Activated T-cell treated with anti-CD3 and anti-CD28 coated beads, Interleukin-2, amount 50 U/mL, for 72 hours (primary cell): ENCODE data around the gene DCAKD. TPM values are rescaled to one million over a fixed set of nuclear protein-coding genes. Genes with fewer than 3 reads are reported as not detected.

Experiments
- ATAC-seq, 2 donors: fragments of 150-1000 bp; cut with Tn5 transposase; replicated peaks in 1 of 2; 2 replicates each; pipeline ENCODE4 v1.10.0; 2021; ENCODE audit warnings: moderate library complexity in 2 of 2, mild to moderate bottlenecking in 1 of 2
- DNase-seq, 2 donors: peaks; one replicate each; pipeline ENCODE4 v3.0.0; 2021 to 2022; ENCODE audit warnings: mixed read lengths in 1 of 2
- H3K27ac Mint-ChIP-seq: one replicate; pipeline ENCODE4 v1.8.0; 2022; ENCODE audit warnings: mild to moderate bottlenecking, moderate library complexity, mixed read lengths
- H3K27me3 Mint-ChIP-seq: one replicate; pipeline ENCODE4 v1.8.0; 2022; ENCODE audit warnings: low read depth, mixed read lengths
- H3K36me3 Mint-ChIP-seq, 2 donors: one replicate each; pipeline ENCODE4 v1.8.0; 2022; ENCODE audit warnings: mixed read lengths in 2 of 2, mild to moderate bottlenecking in 1 of 2; ENCODE audit not compliant: insufficient read depth in 2 of 2
- H3K4me1 Mint-ChIP-seq: one replicate; pipeline ENCODE4 v1.8.0; 2022; ENCODE audit warnings: low read depth, mixed read lengths
- H3K4me3 Mint-ChIP-seq, 2 donors: one replicate each; pipeline ENCODE4 v1.8.0; 2022; ENCODE audit warnings: mild to moderate bottlenecking in 2 of 2, mixed read lengths in 2 of 2, moderate library complexity in 2 of 2
- H3K9me3 Mint-ChIP-seq, 2 donors: one replicate each; pipeline ENCODE4 v1.8.0; 2022; ENCODE audit warnings: mixed read lengths in 2 of 2
- total RNA-seq, 2 donors: library from RNA; stranded (reverse); gene quantifications; one replicate each; pipeline ENCODE4 v1.2.3, GENCODE V29; 2022

DCAKD gene
- total RNA-seq, 2 donors from 2014 or later: 42.0 to 59.2 TPM

DNA sequence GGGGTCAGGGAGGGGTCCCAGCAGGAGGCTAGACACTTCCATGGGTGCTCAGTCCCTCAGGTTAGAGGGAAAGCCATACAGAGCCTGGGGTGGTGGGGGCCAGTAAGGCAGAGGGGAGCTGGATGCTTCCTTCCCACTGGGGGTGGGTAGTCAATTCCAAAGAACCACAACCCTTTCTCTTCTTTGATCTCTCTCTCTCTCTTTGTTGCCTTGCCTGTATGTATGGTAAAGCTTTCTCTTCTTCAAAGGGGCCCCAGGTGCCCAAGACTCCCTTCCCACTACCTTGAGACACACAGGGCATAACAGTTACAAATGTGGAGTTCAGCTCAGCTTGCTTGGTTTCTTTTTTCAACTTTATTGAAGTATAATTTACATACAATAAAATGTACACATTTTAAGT lies 52.8 kb downstream of the DCAKD start:
- Mint-ChIP-seq H3K9me3 (no peaks in the 10 kb centered on the region), H3K36me3 (peaks cover 0 to 1% of the 10 kb centered on the region in 2 donors), H3K27me3 (peaks cover 8% of the 10 kb centered on the region), H3K27ac (no peak overlapping the region), H3K4me3 (no peak overlapping the region), H3K4me1 (no peaks in the 10 kb centered on the region)
- DNase-seq (no peak), ATAC-seq (no peak)

DNA sequence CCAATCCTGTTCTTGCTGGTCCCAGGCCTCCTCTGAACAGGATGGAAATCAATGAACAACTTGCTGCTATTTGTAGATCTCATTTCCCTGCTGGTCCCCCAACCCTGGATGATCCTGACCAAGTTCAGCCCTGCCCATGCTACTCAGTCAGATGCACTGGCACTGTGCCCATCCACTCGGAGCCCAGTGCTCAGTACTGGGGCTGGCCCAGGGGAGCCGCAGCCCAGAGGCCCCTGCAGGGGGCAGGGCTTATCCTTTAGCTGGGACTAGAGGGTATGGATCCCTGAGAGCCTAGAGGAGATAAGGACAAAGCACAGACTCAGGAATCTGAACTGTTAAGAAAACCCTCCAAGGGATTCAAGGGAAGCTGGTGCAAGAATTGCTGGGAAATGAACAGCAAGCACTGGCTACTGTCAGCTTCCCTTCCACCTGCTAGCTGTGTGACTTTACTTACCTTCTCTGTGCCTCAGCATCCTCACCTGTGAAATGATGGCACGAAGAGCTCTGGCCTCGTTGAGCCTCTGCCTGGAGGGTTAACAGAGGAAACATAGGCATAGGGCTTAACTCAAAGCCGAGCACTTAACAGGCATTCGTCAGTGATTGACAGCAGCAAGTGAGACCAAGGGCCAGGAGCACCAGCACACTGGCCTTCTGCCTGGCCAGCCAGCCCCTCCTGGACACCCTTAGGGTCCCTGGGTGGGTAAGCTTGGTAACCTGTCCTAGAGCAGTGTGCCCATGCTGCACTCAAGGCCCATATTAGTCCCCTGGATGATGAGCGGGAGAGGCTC lies 53.5 kb downstream of the DCAKD start:
- DNase-seq (no peak), ATAC-seq (no peak)
- no peak overlapping the region for H3K27ac Mint-ChIP-seq
- H3K4me3 Mint-ChIP-seq: no peak overlapping the region
- H3K27me3 Mint-ChIP-seq: peaks cover 8% of the 10 kb centered on the region
- no peaks in the 10 kb centered on the region for H3K4me1 Mint-ChIP-seq
- H3K9me3 Mint-ChIP-seq: no peaks in the 10 kb centered on the region
- peaks cover 0 to 1% of the 10 kb centered on the region in 2 donors for H3K36me3 Mint-ChIP-seq

DNA sequence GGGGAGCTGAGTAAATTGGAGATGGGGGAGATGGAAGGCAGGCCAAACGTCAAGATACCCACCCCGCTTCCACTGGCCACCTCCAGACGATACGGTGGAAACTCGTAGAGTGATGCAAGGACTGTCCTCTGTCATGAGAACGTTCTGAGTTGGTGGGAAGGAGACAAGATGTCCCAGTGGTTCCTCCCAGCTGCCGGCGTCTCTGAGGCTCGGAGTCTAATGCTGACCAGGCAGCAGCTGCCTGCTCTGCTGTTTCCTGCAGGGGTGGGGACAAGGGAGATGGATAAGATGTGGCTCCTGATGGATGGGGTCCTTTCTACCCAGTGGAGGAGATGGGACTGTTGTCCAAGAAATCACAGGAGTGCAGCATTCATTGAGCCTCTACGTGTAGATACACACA lies 55.1 kb downstream of the DCAKD start:
- H3K9me3 Mint-ChIP-seq: no peaks in the 10 kb centered on the region
- ATAC-seq (no peak), DNase-seq (no peak)
- peaks cover 0 to 1% of the 10 kb centered on the region in 2 donors for H3K36me3 Mint-ChIP-seq
- no peaks in the 10 kb centered on the region for H3K4me1 Mint-ChIP-seq
- no peak overlapping the region for H3K27ac Mint-ChIP-seq
- H3K27me3 Mint-ChIP-seq: peaks cover 8% of the 10 kb centered on the region
- H3K4me3 Mint-ChIP-seq: no peak overlapping the region

DNA sequence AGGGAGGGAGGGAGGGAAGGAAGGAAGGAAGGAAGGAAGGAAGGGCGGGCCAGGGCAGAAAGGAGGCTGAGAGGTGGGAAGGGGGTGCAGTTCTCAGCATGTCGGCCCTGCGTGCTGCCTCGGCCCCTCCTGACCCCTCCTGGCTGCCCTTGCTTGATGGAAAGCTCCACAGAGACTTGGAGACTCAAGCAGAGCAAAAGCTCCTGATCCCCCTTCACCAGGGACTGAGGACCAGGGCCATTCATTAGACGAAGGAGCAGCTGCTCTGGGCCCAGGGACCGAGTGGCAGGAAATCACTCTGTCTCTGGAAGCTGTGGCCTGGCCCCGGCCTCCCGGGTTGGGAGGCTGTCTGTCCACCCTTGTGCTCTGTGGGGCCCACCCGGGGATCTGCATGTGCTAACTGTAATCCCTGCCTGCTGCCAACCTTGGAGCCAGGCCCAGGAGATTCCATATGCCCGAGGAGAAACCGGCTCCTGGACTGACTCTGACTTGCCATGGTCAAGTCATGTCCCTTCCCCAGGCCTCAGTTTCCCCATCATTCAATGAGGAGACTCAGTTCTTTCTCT lies 55.9 kb downstream of the DCAKD start:
- Mint-ChIP-seq H3K9me3 (no peaks in the 10 kb centered on the region), H3K36me3 (peaks cover 0 to 1% of the 10 kb centered on the region in 2 donors), H3K4me3 (no peak overlapping the region), H3K27me3 (peaks cover 9% of the 10 kb centered on the region), H3K4me1 (no peaks in the 10 kb centered on the region), H3K27ac (no peak overlapping the region)
- DNase-seq: no peak
- no peak for ATAC-seq

DNA sequence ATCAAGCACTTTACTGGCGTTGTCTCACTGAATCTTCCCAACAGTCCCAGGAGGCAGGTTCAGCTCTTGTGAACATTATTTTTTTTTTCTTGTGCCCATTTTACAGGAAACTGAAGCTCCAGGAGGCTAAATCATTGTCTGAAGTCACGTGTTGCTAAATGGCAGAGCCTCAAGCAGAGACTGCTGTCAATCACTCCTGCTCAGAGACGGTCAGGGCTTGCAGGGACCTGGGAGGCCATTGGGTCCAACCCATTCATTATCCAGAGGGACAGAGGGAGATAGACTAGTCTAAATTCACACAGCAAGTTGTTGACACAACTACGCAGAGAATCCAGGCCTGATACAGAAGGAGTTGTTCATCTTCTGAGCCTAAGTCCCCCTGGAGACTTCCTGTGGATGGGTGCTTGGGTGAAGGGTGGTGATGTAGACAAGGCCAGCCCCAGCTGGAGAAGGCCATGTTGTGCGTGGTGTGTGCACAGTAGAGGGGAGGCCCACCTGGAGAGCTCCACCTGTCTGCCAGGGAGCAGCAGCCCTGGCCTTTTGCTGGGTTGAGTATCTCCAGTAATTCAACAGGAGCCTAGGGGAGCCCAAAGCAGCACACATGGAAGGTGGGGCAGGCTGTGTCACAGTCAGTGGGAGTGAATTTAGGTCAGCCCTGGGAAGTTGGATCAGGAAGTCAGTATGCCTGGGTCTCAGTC lies 59.0 kb downstream of the DCAKD start:
- no peak overlapping the region for H3K4me3 Mint-ChIP-seq
- no peak overlapping the region for H3K27ac Mint-ChIP-seq
- ATAC-seq (no peak), DNase-seq (no peak)
- H3K27me3 Mint-ChIP-seq: peaks cover 36% of the 10 kb centered on the region
- no peaks in the 10 kb centered on the region for H3K36me3 Mint-ChIP-seq
- H3K4me1 Mint-ChIP-seq: peaks cover 5% of the 10 kb centered on the region
- no peaks in the 10 kb centered on the region for H3K9me3 Mint-ChIP-seq

DNA sequence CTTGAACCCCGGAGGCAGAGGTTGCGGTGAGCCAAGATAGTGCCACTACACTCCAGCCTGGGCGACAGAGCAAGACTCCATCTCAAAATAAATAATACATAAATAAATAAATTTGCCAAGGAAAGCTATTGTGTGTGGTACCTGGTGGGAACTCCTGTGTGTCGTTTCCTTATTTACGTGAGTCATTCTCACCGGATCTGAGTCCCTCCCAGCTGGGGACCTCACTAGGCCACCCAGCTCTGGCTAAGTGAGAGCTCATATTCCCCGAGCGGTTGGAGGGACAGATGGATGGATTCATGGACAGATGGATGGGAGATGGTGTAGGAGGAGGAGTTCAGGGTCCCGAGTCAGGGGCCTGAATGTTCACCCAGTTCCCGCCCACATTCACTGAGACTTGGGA lies 60.4 kb downstream of the DCAKD start:
- H3K9me3 Mint-ChIP-seq: no peaks in the 10 kb centered on the region
- H3K27me3 Mint-ChIP-seq: peaks cover 41% of the 10 kb centered on the region
- H3K27ac Mint-ChIP-seq: no peak overlapping the region
- H3K36me3 Mint-ChIP-seq: no peaks in the 10 kb centered on the region
- H3K4me3 Mint-ChIP-seq: no peak overlapping the region
- no peak for DNase-seq
- ATAC-seq: no peak
- H3K4me1 Mint-ChIP-seq: peaks cover 11% of the 10 kb centered on the region

DNA sequence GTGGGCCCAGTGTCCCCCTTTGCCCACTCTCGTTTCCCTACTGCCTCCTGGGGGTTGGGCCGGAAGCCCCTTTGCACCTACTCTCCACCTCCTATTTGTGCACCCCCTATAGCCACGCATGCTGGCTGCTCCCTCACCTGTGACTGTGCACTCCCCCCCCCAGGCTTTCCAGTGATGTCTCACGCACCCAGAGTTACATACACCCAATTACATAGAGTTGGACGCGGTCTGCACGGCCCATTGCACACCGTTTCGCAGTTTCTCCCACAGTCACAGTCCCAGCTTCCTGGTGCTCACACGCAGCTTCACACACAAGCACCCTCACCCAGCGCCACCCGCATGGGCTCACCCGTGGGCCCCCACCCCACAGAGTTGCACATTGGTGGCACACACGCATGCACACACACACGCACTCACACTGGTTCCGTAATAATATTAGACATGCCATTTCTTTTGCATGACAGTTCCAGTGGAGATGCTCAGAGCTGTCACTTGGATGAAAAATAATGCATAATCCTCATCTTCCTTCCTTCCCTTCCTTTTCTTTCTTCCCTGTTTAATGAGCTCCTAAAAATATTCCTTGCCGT lies 61.8 kb downstream of the DCAKD start:
- no peak for ATAC-seq
- Mint-ChIP-seq H3K36me3 (no peaks in the 10 kb centered on the region), H3K9me3 (no peaks in the 10 kb centered on the region), H3K4me3 (no peak overlapping the region), H3K27me3 (peaks cover 52% of the 10 kb centered on the region), H3K27ac (no peak overlapping the region), H3K4me1 (peaks cover 11% of the 10 kb centered on the region)
- no peak for DNase-seq

DNA sequence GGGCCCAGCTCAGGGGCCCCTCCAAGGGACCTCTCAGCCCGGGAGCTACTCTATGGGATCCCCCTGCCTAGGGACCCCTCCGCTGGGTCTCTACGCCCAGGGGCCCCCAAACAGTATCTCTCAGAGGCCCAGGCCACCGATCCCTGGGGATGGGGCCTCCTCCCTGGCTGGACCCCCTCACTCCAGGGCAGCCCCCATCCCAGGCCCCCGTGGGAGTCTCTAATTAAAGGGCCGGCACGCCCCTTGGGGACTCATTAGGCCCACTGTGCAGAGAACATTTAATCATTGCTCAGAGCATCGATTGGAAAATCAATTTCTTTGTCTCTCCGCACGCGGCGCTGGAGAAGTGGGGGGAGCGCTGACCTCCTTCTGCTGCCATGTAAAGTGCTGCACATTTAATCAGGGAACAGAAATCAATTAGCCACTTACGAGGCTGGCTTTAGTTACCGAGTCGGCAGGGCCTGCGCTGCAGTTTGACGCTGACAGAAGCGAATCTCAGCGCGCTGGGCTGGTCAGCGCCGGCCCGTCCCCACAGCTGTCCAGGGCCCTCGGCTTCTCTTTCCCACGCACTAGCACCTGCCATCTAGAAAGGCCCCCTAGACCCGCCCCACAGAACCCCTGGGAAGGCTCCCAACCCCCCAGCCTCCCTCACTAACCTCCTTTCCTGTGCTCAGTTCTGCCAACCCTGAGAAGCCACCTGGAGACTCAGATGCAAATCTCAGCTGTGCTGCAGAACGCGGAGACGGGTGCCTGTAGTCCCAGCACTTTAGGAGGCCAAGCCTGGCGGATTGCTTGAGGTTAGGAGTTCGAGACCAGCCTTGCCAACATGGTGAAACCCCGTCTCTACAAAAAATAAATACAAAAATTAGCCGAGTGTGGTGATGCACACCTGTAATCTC lies 63.1 kb downstream of the DCAKD start:
- H3K4me1 Mint-ChIP-seq: peaks cover 11% of the 10 kb centered on the region
- peaks cover 52% of the 10 kb centered on the region for H3K27me3 Mint-ChIP-seq
- H3K27ac Mint-ChIP-seq: no peak overlapping the region
- H3K4me3 Mint-ChIP-seq: no peak overlapping the region
- no peak for ATAC-seq
- no peaks in the 10 kb centered on the region for H3K36me3 Mint-ChIP-seq
- DNase-seq: no peak
- H3K9me3 Mint-ChIP-seq: no peaks in the 10 kb centered on the region

DNA sequence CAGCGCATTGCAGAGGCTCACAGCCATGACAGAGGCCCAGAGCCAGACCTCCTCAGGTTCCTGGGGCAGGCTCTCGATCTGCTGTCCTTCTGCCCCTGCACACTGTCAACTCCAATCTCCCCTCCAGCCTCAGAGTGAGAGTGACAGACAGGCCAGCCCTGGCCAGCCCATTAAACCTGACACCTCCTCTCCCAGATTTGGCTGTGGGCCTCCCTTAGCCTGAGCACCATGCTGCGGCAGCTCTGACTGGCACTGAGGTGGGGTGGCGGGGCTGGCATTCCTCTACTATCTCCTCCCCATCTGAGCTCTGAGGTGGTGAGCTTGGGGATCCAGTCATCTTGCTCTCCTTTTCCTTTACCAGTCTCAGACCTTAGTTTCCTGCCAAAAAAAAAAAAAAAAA lies 67.9 kb downstream of the DCAKD start:
- DNase-seq (no peak), ATAC-seq (no peak)
- Mint-ChIP-seq H3K4me1 (peaks cover 11% of the 10 kb centered on the region), H3K27ac (no peak overlapping the region), H3K9me3 (no peaks in the 10 kb centered on the region), H3K4me3 (no peak overlapping the region), H3K36me3 (no peaks in the 10 kb centered on the region), H3K27me3 (peaks cover 66% of the 10 kb centered on the region)

DNA sequence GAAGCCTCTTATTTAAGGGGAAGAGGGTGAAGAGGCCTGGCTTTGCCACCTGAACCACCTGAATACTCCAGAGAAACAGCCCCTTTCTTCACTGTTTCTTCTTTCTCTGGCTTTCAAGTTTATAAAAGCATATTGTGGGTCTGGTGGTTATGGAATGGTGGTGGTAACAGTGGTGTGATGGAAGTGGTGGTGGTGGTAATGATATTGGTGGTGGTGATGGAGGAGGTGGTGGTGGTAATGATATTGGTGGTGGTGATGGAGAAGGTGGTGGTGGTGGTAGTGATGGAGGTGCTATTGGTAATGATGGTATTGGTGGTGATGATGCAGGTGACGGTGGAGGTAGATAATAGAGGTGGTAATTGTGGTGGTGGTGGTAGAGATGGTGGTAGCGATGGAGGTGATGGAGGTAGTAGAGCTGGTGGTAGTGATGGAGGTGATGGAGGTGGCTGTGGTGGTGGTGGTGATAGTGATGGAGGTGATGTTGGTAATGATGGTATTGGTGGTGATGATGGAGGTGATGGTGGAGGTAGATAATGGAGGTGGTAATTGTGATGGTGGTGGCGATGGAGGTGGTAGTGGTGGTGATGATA lies 69.2 kb downstream of the DCAKD start:
- H3K4me1 Mint-ChIP-seq: peaks cover 4% of the 10 kb centered on the region
- H3K36me3 Mint-ChIP-seq: no peaks in the 10 kb centered on the region
- DNase-seq: no peak
- H3K4me3 Mint-ChIP-seq: no peak overlapping the region
- no peak for ATAC-seq
- no peaks in the 10 kb centered on the region for H3K9me3 Mint-ChIP-seq
- no peak overlapping the region for H3K27ac Mint-ChIP-seq
- peaks cover 59% of the 10 kb centered on the region for H3K27me3 Mint-ChIP-seq

DNA sequence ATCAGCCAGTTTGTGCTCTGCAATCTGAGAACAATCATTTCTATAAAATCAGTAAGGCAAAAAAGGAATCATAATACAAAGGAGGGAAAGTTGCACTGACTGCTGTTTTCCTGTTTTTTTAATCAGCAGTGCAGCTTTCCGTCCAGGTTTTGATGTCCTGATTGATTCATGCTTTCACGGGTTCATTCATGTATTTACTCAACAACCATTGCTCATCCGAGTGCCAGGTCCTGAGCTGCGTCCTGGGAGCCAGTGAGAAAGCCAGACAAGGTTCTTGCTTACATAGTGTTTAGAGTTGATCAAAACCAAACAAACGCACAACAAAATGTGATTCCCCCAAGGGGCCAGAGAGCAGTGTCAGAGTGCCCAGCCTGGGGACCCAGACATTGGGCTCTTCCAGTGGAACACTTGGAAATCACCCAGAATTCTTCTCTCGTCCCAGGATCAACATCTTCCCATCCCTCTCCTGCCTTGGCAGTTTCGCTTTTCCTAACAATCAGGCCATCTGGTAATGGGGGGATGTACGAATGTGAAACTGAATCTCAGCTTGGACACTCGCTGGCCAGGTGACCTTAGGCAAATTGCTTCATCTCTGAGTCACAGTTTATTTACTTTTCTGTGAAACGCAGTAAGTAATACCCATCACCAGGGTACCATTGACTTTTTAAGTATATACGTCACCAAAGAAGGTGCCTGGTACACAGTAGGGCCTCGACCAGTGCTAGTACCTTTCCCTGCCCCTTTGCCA lies 70.0 kb downstream of the DCAKD start:
- peak in 1 of 2 donors; percentile 33 for DNase-seq

More for the DNA sequence above, 70.0 kb downstream of the DCAKD start:
- Mint-ChIP-seq H3K27me3 (peaks cover 51% of the 10 kb centered on the region), H3K4me3 (peak overlapping the region in 1 of 2 donors; percentile 42), H3K36me3 (no peaks in the 10 kb centered on the region), H3K4me1 (no peaks in the 10 kb centered on the region), H3K27ac (no peak overlapping the region), H3K9me3 (no peaks in the 10 kb centered on the region)
- peak; percentile 69 to 86 for ATAC-seq
